Cortex of kidney (tissue), 1 donor: ENCODE results near the gene SGPL1.

Experiments
- DNase-seq: peaks from one replicate; lab custom pipeline; 2025; lab: John Stamatoyannopoulos, UW

The SGPL1 gene

GRCh38 chr10:70810967-70811366 is 4.8 kb upstream of the SGPL1 start:
- no peak for DNase-seq

- no peak for DNase-seq
Observed at GRCh38 chr10:70811881-70812280, 3.9 kb upstream of the SGPL1 start.

DNA sequence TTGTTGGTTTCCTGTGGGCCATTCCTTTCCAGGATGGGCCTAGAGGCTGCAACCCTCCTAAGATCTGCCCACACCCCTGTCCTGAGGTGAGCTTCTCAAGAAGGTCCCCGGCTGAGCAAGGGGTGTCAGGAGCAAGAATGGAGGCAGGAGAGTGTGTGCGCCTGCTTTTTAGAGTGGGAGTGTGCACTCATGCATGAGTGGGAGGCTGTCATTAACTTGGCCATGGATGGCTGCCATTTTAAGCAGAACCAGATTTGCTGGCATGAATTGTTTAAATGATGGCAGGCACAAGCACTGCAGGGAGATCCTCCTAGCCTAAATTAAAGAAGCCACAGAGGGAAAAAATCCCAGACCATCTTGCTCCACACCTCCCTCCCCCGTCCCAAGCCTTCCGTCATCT is 2.9 kb upstream of the SGPL1 start:
- DNase-seq: no peak

DNA sequence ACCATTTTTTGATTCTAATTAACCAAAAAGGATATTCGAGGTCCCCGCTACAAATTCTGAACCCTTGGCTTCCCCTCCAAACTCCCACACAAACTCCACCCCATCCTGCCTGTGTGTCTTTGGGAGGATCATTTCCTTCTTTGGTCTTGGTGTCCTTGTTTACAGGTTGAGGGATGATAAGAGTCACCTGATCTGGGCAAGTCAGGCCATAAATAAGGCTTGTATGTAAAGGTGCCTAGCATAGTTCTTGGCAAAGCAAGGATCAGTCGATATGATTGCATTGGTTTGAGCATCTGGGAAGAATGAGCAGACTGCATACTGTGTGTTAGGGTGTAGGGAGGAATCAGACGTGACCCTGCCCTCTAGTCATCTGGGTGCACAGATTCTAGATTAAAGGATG is 1.6 kb upstream of the SGPL1 start:
- no peak for DNase-seq

GRCh38 chr10:70816220-70816894 is 609 bp downstream of the SGPL1 start:
- peak; percentile 38 for DNase-seq

- DNase-seq: no peak
Observed at GRCh38 chr10:70820976-70821750, 5.4 kb downstream of the SGPL1 start.

- no peak for DNase-seq
Observed at GRCh38 chr10:70822076-70822820, 6.5 kb downstream of the SGPL1 start.

DNA sequence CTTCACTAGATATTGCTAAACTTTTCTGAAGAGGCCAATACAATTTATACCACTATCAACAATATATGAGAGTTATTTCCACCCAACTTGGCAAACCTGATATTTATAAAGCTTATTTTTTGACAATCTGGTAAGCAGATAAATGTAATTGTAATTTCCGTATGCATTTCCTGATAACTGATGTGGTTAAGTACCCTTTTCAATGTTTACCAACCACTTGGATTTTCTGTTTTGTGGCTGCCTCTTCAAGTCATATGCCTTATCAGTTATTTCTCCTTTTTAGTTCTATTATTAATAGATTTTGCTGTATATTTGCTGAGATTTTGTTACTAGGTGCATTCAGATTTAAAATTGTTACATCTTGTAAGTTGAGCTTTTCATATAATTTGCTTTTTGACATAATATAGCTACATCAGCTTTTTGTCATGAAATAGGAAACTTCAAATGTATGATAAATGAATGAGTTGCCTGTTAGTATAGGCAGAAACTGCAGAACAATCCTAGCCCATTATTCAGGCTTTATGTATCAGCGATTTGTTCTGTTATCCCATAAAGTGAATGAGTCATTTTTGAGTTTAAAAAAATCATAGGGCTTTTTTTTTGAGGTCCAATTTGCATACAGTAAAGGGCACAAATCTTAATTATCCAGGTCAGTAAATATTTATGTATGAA is 11.5 kb downstream of the SGPL1 start:
- no peak for DNase-seq

- DNase-seq: no peak
Observed at GRCh38 chr10:70828923-70829322, 13.2 kb downstream of the SGPL1 start.

DNA sequence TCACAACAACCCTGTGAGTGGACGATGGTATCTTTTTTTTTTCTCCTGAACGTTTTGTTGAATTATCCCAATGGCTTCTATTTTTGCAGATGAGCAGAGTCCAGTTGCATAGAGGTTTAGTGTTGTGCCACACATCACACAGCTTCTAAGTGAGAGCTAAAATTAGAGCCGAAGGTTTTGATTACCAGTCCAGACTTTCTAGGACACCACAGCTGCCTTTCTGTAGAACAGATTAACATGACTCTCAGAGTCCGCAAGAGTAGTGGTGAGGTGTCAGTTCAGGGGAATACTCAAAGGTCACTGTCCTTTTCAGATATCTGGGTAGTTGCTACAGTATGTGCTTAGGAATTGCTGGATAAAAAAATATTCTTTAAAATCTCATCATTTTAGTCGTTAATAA is 13.8 kb downstream of the SGPL1 start:
- no peak for DNase-seq

- DNase-seq: no peak
Observed at GRCh38 chr10:70830164-70830563, 14.4 kb downstream of the SGPL1 start.

GRCh38 chr10:70832221-70832620 is 16.5 kb downstream of the SGPL1 start:
- no peak for DNase-seq

DNA sequence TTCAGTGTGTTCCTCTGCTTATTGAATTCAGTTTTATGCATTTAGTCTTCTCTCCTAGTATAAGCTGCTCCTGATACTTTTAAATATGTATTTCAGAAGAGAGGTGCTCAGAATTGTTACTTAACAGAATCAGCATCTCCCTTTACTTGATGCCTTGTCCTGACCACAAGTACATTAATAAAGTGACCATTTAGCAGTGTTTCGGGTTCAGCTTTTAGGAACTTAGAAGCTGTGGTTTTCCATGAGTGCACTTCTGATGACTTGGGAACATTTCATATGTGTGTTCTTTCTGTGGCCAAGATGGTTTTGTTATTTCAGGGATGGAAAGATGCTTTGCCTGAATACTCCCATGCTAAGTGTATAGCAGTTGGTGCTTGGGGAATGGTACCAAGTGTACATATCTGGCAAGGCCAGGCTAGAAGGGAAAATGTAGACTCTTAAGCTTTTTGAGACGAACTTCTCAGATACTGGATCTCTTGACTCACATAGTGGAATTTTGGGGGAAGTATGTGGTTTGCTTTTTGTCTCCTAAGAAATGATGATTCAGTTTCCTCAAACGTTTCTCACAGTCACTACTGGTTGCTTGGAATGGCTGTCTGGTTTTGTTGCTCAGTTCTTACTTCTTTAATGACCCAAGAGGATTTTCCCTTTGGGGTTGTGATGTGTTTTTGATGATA is 17.2 kb downstream of the SGPL1 start:
- no peak for DNase-seq

GRCh38 chr10:70833601-70834000 is 17.9 kb downstream of the SGPL1 start:
- no peak for DNase-seq

DNA sequence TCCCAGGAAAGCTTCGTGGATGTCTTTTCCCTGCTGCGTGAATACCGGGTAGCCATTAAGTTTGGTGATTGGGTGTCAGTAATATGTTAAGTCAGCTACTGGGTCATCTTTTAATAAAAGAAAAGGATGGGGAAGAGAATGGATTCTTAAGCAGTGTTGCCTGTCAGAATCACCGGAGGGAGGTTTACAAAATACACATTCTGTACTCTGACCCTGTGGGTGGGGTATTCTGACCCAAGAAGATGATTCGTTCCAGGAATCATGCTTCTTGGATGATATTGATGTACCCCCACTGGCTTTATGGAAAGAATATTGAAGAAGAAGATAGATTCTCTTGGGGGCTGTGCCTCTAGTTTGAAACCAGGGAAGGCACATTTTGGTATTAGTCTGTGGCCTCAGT is 18.3 kb downstream of the SGPL1 start:
- no peak for DNase-seq

- DNase-seq: no peak
Observed at GRCh38 chr10:70834441-70835151, 18.8 kb downstream of the SGPL1 start.

DNA sequence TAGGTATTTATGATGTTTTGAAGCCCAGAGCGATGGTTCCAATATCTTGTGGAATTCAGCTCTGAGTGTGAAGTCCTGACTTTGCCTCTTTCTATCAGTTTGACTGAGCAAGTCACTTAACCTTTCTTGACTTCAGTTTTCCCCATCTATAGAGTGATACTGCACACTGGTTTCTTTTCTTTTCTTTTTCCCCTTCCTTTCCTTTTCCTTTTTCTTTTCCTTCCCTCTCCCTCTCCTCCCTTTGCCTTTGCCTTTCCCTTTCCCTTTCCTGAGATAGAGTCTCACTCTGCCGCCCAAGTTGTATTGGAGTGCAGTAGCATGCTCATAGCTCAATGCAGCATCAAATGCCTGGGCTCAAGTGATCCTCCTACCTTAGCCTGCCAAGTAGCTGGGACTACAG is 20.6 kb downstream of the SGPL1 start:
- no peak for DNase-seq

- no peak for DNase-seq
Observed at GRCh38 chr10:70837660-70838059, 21.9 kb downstream of the SGPL1 start.

- DNase-seq: no peak
Observed at GRCh38 chr10:70838270-70838805, 22.6 kb downstream of the SGPL1 start.

GRCh38 chr10:70840836-70841235 is 25.1 kb downstream of the SGPL1 start:
- no peak for DNase-seq

DNA sequence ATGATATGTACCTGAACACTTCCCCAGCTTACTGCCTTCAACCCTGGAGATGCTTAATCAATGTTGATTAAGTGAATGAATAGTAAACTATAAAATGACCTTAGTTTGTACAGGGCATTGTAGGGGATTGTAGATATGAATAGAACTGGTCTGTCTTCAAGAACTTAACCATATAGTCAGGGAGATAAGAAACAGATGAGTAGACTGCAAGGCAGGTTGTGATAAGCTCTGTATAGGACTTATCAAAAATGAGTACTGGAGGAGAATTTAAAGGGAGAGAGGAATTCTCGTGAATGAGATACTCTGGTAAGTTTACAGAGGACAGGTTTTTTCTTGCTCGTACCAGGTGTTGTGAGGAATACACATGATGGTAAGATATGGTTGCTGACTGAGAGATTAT is 27.6 kb downstream of the SGPL1 start:
- no peak for DNase-seq
